ENCODE results near the gene UNC5A. TPM values are rescaled to one million over a fixed set of nuclear protein-coding genes. Genes with fewer than 3 reads are reported as not detected.

UNC5A gene
- total and polyA plus RNA-seq, 2 of the 8 experiments (the other 6 are each of a cell fraction or from before 2014, with no cell fraction given): 4.0 to 7.6 TPM

- H3K4me3 ChIP-seq (ENCODE audit: extremely low read depth in 1 of 4, insufficient read depth in 2 of 4, low read depth in 3 of 4, low read length in 4 of 4): no peak overlapping the region
- no peak overlapping the region for H3K27ac ChIP-seq (ENCODE audit: low read depth, low read length)
- H2AFZ ChIP-seq (ENCODE audit: low read length): no peak overlapping the region
- H2BK5ac ChIP-seq (ENCODE audit: low read depth, low read length): no peak overlapping the region
- ChIA-PET CTCF (ENCODE audit: partially characterized antibody) (interaction anchor here (0.9 to 1.4 kb wide), 4 partner anchors 10 to 197 kb away, joined by 3 to 5 read pairs (median 3); no protein-coding TSS in a partner anchor), POLR2A (ENCODE audit: partially characterized antibody) (interaction anchor here (0.9 kb wide), 1 partner anchor 8 kb away, joined by 3 read pairs; no protein-coding TSS in a partner anchor)
- no peak for DNase-seq (ENCODE audit: low read depth in 1 of 2, low spot score in 2 of 2)
- H3K14ac ChIP-seq (ENCODE audit: insufficient read length): no peak overlapping the region
- H3K9ac ChIP-seq (replicated peaks in 1 of 4; ENCODE audit: extremely low read depth in 1 of 4, low read depth in 3 of 4, low read length in 3 of 4): no peak overlapping the region
- no peaks in the 10 kb centered on the region for H3K79me1 ChIP-seq (ENCODE audit: low read depth, low read length)
- no peak overlapping the region for H2AK5ac ChIP-seq (ENCODE audit: low read depth, low read length)
- no peak overlapping the region for H3K23ac ChIP-seq (ENCODE audit: insufficient read length)
- H3K79me2 ChIP-seq (ENCODE audit: control insufficient read depth in 1 of 2, insufficient read depth in 2 of 2, low read length in 2 of 2): no peaks in the 10 kb centered on the region
- no peak overlapping the region for H3K4ac ChIP-seq (replicated peaks; ENCODE audit: insufficient read length, low read depth, low read length)
- peaks cover 1 to 8% of the 10 kb centered on the region in 2 experiments for H4K20me1 ChIP-seq (replicated peaks in 1 of 2; ENCODE audit: control insufficient read depth in 1 of 2, insufficient read depth in 2 of 2, low read length in 2 of 2)
- WGBS, 2 experiments (ENCODE audit: extremely low coverage in 1 of 2, insufficient coverage in 1 of 2, insufficient read length in 1 of 2, insufficient replicate concordance in 2 of 2, low coverage in 1 of 2, low lambda C conversion rate in 2 of 2, missing lambda C conversion rate in 1 of 2): 81% methylated on average over 6 of the region's 13 CpGs; no CpG with 5 or more reads in 1 of the 2 experiments
- no peak for TF ChIP-seq SP2 (IDR thresholded peaks at IDR 0.05; ENCODE audit: low read length)
- TF ChIP-seq CBX8 (IDR thresholded peaks at IDR 0.05; ENCODE audit: borderline replicate concordance, low read depth, low read length): no peak
- TF ChIP-seq E2F6 (IDR thresholded peaks at IDR 0.05): 0 out of 2 replicates have a peak, but pooled peaks have one; percentile 22
- no peak for TF ChIP-seq FOSL1 (IDR thresholded peaks at IDR 0.05; ENCODE audit: insufficient read depth, low read depth, low read length)
- no peak for TF ChIP-seq CREB1 (IDR thresholded peaks at IDR 0.05)
- TF ChIP-seq RBBP5 (IDR thresholded peaks at IDR 0.05; ENCODE audit: borderline replicate concordance, low read depth, low read length): no peak
- H4K5ac ChIP-seq (ENCODE audit: insufficient read length, low read depth, low read length): no peak overlapping the region
- H3K27me3 ChIP-seq (replicated peaks in 1 of 4; ENCODE audit: control insufficient read depth in 3 of 4, extremely low read depth in 1 of 4, insufficient read depth in 3 of 4, low read length in 3 of 4): no peaks in the 10 kb centered on the region
- no peak overlapping the region for H2BK15ac ChIP-seq (ENCODE audit: low read length)
- H3K9me3 ChIP-seq (ENCODE audit: insufficient read depth in 2 of 2, low read depth in 1 of 2, low read length in 1 of 2): no peaks in the 10 kb centered on the region
- H2BK120ac ChIP-seq (replicated peaks; ENCODE audit: low read depth, low read length): no peak overlapping the region
- H3K18ac ChIP-seq (ENCODE audit: extremely low read depth, low read length): no peak overlapping the region
- H4K91ac ChIP-seq (replicated peaks; ENCODE audit: insufficient read length, low read length): no peak overlapping the region
- H4K8ac ChIP-seq (ENCODE audit: extremely low read depth, insufficient read depth, low read length): no peak overlapping the region; the same call in 1 of the 2 replicates
- no peaks in the 10 kb centered on the region for H3K36me3 ChIP-seq (ENCODE audit: control insufficient read depth in 2 of 4, insufficient read depth in 4 of 4, low read length in 3 of 4)
- H3K56ac ChIP-seq (replicated peaks; ENCODE audit: insufficient read length, low read depth, low read length): no peak overlapping the region
- no peak overlapping the region for H2BK12ac ChIP-seq (ENCODE audit: low read depth, low read length)
- peaks cover 0 to 10% (median 6%) of the 10 kb centered on the region in 4 experiments; a peak in 4 of 7 replicates for H3K4me1 ChIP-seq (replicated peaks in 1 of 4; ENCODE audit: control insufficient read depth in 3 of 4, insufficient read depth in 4 of 4, low read length in 3 of 4)
- H3K23me2 ChIP-seq (ENCODE audit: low read depth, low read length): no peaks in the 10 kb centered on the region
- H2BK20ac ChIP-seq (ENCODE audit: low read length): no peak overlapping the region
- no peak for FAIRE-seq
- no peak overlapping the region for H3K4me2 ChIP-seq (ENCODE audit: insufficient read depth in 1 of 2, low read depth in 2 of 2, low read length in 2 of 2)
Measured at GRCh38 chr5:176848651-176849050, 38.3 kb downstream of the UNC5A start.

Data from H1 (cell line).